H1 (cell line): ENCODE data around the gene VPS13C. TPM values are rescaled to one million over a fixed set of nuclear protein-coding genes. Genes with fewer than 3 reads are reported as not detected.

Experiments used
- CTCF ChIA-PET: fragments of 300-600 bp; sonication (Branson Sonifier 250); formaldehyde crosslinking; loops from one replicate; lab custom pipeline; 2021; ENCODE audit not compliant: partially characterized antibody; lab: Charles Lee
- POLR2A ChIA-PET: fragments of 300-600 bp; sonication (Branson Sonifier 250); formaldehyde crosslinking; loops from one replicate; lab custom pipeline; 2021; ENCODE audit warnings: inconsistent platforms; ENCODE audit not compliant: partially characterized antibody; lab: Charles Lee
- DNase-seq, 2 experiments: peaks; one replicate each; pipeline versions ENCODE4 v3.0.0 to v3.0.0-alpha.2; 2010 to 2022; ENCODE audit warnings: low spot score in 2 of 2, low read depth in 1 of 2, mixed read lengths in 1 of 2
- FAIRE-seq: peaks from 2 replicates; lab custom pipeline; 2011; peaks lifted over from hg19 to GRCh38; lab: Jason Lieb, UNC
- H2AFZ ChIP-seq: 2 replicates; pipeline ENCODE4 v1.8.1; 2012; ENCODE audit warnings: low read length, inconsistent platforms
- H2AK5ac ChIP-seq: 2 replicates; pipeline ENCODE4 v1.6.1; 2013; ENCODE audit warnings: low read depth, low read length
- H2BK120ac ChIP-seq: replicated peaks from 2 replicates; pipeline ENCODE3; 2013; ENCODE audit warnings: low read depth, low read length, inconsistent platforms
- H2BK12ac ChIP-seq: 2 replicates; pipeline ENCODE4 v1.6.1; 2013; ENCODE audit warnings: low read depth, low read length
- H2BK15ac ChIP-seq: 2 replicates; pipeline ENCODE4 v1.6.1; 2013; ENCODE audit warnings: low read length
- H2BK20ac ChIP-seq: 2 replicates; pipeline ENCODE4 v1.6.1; 2013; ENCODE audit warnings: low read length
- H2BK5ac ChIP-seq: 2 replicates; pipeline ENCODE4 v1.6.1; 2013; ENCODE audit warnings: low read depth, low read length
- H3K14ac ChIP-seq: 2 replicates; pipeline ENCODE4 v1.6.1; 2013; ENCODE audit warnings: inconsistent platforms; ENCODE audit not compliant: insufficient read length
- H3K18ac ChIP-seq: 2 replicates; pipeline ENCODE4 v1.6.1; 2013; ENCODE audit warnings: low read length; ENCODE audit errors: extremely low read depth
- H3K23ac ChIP-seq: 2 replicates; pipeline ENCODE4 v1.6.1; 2013; ENCODE audit warnings: inconsistent platforms; ENCODE audit not compliant: insufficient read length
- H3K23me2 ChIP-seq: 2 replicates; pipeline ENCODE4 v1.6.1; 2013; ENCODE audit warnings: low read depth, low read length
- H3K27ac ChIP-seq: 2 replicates; pipeline ENCODE4 v1.6.1; 2011; ENCODE audit warnings: low read depth, low read length, inconsistent platforms
- H3K27me3 ChIP-seq, 4 experiments: replicated peaks in 1 of 4; 1 replicate in 1 of 4; 2 replicates in 3 of 4; pipeline versions ENCODE4 v1.6.1 to v1.8.1; 2011 to 2013; ENCODE audit warnings: low read length in 3 of 4, mild to moderate bottlenecking in 3 of 4, inconsistent platforms in 2 of 4, mixed read lengths in 2 of 4, moderate library complexity in 1 of 4; ENCODE audit not compliant: control insufficient read depth in 3 of 4, insufficient read depth in 3 of 4; ENCODE audit errors: extremely low read depth in 1 of 4
- H3K36me3 ChIP-seq, 4 experiments: 2 replicates each; pipeline versions ENCODE4 v1.6.1 to v1.8.1; 2011 to 2013; ENCODE audit warnings: mild to moderate bottlenecking in 4 of 4, low read length in 3 of 4, moderate library complexity in 2 of 4, control low read depth in 1 of 4, inconsistent platforms in 1 of 4; ENCODE audit not compliant: insufficient read depth in 4 of 4, control insufficient read depth in 2 of 4
- H3K4ac ChIP-seq: replicated peaks from 2 replicates; pipeline ENCODE3; 2013; ENCODE audit warnings: low read length, low read depth, mixed read lengths, inconsistent platforms; ENCODE audit not compliant: insufficient read length
- H3K4me1 ChIP-seq, 4 experiments: replicated peaks in 1 of 4; 1 replicate in 1 of 4; 2 replicates in 3 of 4; pipeline versions ENCODE4 v1.6.1 to v1.8.1; 2011 to 2013; ENCODE audit warnings: low read length in 3 of 4, inconsistent platforms in 2 of 4, mixed read lengths in 1 of 4; ENCODE audit not compliant: insufficient read depth in 4 of 4, control insufficient read depth in 3 of 4
- H3K4me2 ChIP-seq, 2 experiments: 2 replicates each; pipeline versions ENCODE4 v1.6.1 to v1.8.1; 2011 to 2013; ENCODE audit warnings: low read depth in 2 of 2, low read length in 2 of 2, control low read depth in 1 of 2, inconsistent platforms in 1 of 2, mild to moderate bottlenecking in 1 of 2; ENCODE audit not compliant: insufficient read depth in 1 of 2
- H3K4me3 ChIP-seq, 4 experiments: fragments of 200-600, 300-600 bp in 1 of 4; sonication (generic), shearing (Covaris generic), sonication (Bioruptor Twin) in 1 of 4; 2 replicates each; pipeline versions ENCODE4 v1.5.1 to v1.8.1; 2011 to 2016; ENCODE audit warnings: low read length in 4 of 4, low read depth in 3 of 4, control low read depth in 2 of 4, inconsistent platforms in 2 of 4, mild to moderate bottlenecking in 2 of 4, mixed read lengths in 1 of 4, moderate library complexity in 1 of 4; ENCODE audit not compliant: insufficient read depth in 2 of 4; ENCODE audit errors: extremely low read depth in 1 of 4
- H3K56ac ChIP-seq: replicated peaks from 2 replicates; pipeline ENCODE3; 2013; ENCODE audit warnings: low read depth, mild to moderate bottlenecking, mixed read lengths, low read length, inconsistent platforms; ENCODE audit not compliant: insufficient read length
- H3K79me1 ChIP-seq: 2 replicates; pipeline ENCODE4 v1.6.1; 2013; ENCODE audit warnings: low read depth, low read length, control low read depth
- H3K79me2 ChIP-seq, 2 experiments: 2 replicates each; pipeline versions ENCODE4 v1.6.1 to v1.8.1; 2012 to 2013; ENCODE audit warnings: low read length in 2 of 2, mild to moderate bottlenecking in 2 of 2, inconsistent platforms in 1 of 2; ENCODE audit not compliant: insufficient read depth in 2 of 2, control insufficient read depth in 1 of 2
- H3K9ac ChIP-seq, 4 experiments: replicated peaks in 1 of 4; 1 replicate in 1 of 4; 2 replicates in 3 of 4; pipeline versions ENCODE4 v1.6.1 to v1.8.1; 2011 to 2013; ENCODE audit warnings: low read depth in 3 of 4, low read length in 3 of 4, control low read depth in 2 of 4, mild to moderate bottlenecking in 2 of 4, moderate library complexity in 2 of 4, inconsistent platforms in 1 of 4; ENCODE audit errors: extremely low read depth in 1 of 4
- H3K9me3 ChIP-seq, 2 experiments: 2 replicates each; pipeline versions ENCODE4 v1.6.1 to v1.8.1; 2012 to 2013; ENCODE audit warnings: mild to moderate bottlenecking in 2 of 2, moderate library complexity in 2 of 2, control low read depth in 1 of 2, inconsistent platforms in 1 of 2, low read depth in 1 of 2, low read length in 1 of 2, mixed read lengths in 1 of 2; ENCODE audit not compliant: insufficient read depth in 2 of 2
- H4K20me1 ChIP-seq, 2 experiments: replicated peaks in 1 of 2; 2 replicates each; pipeline versions ENCODE3 to v1.8.1; 2011 to 2013; ENCODE audit warnings: inconsistent platforms in 2 of 2, low read length in 2 of 2, mild to moderate bottlenecking in 1 of 2; ENCODE audit not compliant: insufficient read depth in 2 of 2, control insufficient read depth in 1 of 2
- H4K5ac ChIP-seq: 2 replicates; pipeline ENCODE4 v1.6.1; 2013; ENCODE audit warnings: low read length, low read depth, mixed read lengths, inconsistent platforms; ENCODE audit not compliant: insufficient read length
- H4K8ac ChIP-seq: 2 replicates; pipeline ENCODE4 v1.8.0; 2013; ENCODE audit warnings: mild to moderate bottlenecking, moderate library complexity, low read length, inconsistent platforms; ENCODE audit not compliant: insufficient read depth; ENCODE audit errors: extremely low read depth
- H4K91ac ChIP-seq: replicated peaks from 2 replicates; pipeline ENCODE3; 2013; ENCODE audit warnings: low read length, mixed read lengths, inconsistent platforms; ENCODE audit not compliant: insufficient read length
- BCL11A ChIP-seq, 2 experiments: IDR thresholded peaks; one replicate each; pipeline ENCODE4 v1.6.1; 2011; ENCODE audit warnings: low read depth in 2 of 2, low read length in 2 of 2, mild to moderate bottlenecking in 2 of 2
- CBX8 ChIP-seq: fragments of 300-800, 300-1000 bp; sonication (generic); IDR thresholded peaks from 2 replicates; pipeline ENCODE4 v1.7.1; 2016; ENCODE audit warnings: low read depth, low read length, borderline replicate concordance
- POU5F1 ChIP-seq: IDR thresholded peaks from 2 replicates; pipeline ENCODE4 v1.6.1; 2011; ENCODE audit warnings: low read depth, mild to moderate bottlenecking, low read length, moderate library complexity
- RNF2 ChIP-seq: fragments of 200-900, 300-1000 bp; sonication (generic); IDR thresholded peaks from 2 replicates; pipeline ENCODE4 v1.7.1; 2016; ENCODE audit warnings: borderline replicate concordance, low read depth, mild to moderate bottlenecking, antibody characterized with exemption, low read length; ENCODE audit not compliant: poor library complexity, severe bottlenecking; ENCODE audit errors: missing control alignments
- SIX5 ChIP-seq: IDR thresholded peaks from 2 replicates; pipeline ENCODE4 v1.6.1; 2011; ENCODE audit warnings: mild to moderate bottlenecking, low read depth, low read length
- SP1 ChIP-seq: IDR thresholded peaks from 2 replicates; pipeline ENCODE4 v1.6.1; 2011; ENCODE audit warnings: low read depth, low read length
- YY1 ChIP-seq: IDR thresholded peaks from 2 replicates; pipeline ENCODE4 v1.6.1; 2011; ENCODE audit warnings: low read depth, mild to moderate bottlenecking, low read length
- ZNF274 ChIP-seq: IDR thresholded peaks from 2 replicates; pipeline ENCODE4 v1.7.0; 2012; ENCODE audit warnings: low read length, borderline replicate concordance; ENCODE audit errors: extremely low read depth
- WGBS, 2 experiments: shearing (Covaris generic) in 1 of 2; methylation state at CpG; one replicate each; pipeline versions ENCODE4 v1.1.6 to v1.1.7; 2013 to 2015; ENCODE audit warnings: low lambda C conversion rate in 2 of 2, mixed read lengths in 2 of 2, inconsistent platforms in 1 of 2, low coverage in 1 of 2, missing lambda C conversion rate in 1 of 2; ENCODE audit not compliant: insufficient replicate concordance in 2 of 2, insufficient coverage in 1 of 2, insufficient read length in 1 of 2; ENCODE audit errors: extremely low coverage in 1 of 2, missing lambda C conversion rate in 1 of 2; 5-methylcytosine and 5-hydroxymethylcytosine counted together
- polyA plus RNA-seq, 7 experiments: library from polyadenylated mRNA; depleted of rRNA in 3 of 7; stranded (reverse) in 5 of 7; unstranded in 2 of 7; fragments of >200 nt in 5 of 7; fragments of 200-250 nt in 2 of 7; gene quantifications; 1 replicate in 5 of 7; 2 replicates in 1 of 7; 4 replicates in 1 of 7; pipeline versions ENCODE4 v1.2.1 to v1.2.3, GENCODE V29; 2011 to 2013; ENCODE audit warnings: missing spikeins in 2 of 7, mixed read lengths in 2 of 7
- total RNA-seq: library from RNA; stranded (reverse); fragmentation: NEBNext Ultra II Directional; extraction: Animal tissue kit (Norgen Biotek cat#: 25700); gene quantifications from 2 replicates; pipeline ENCODE4 v1.2.1, GENCODE V29; 2021
- TF ChIP-seq, protein P1 (sequence below): IDR thresholded peaks from 2 replicates; pipeline ENCODE4 v1.6.1; 2012; ENCODE audit warnings: inconsistent platforms
- TF ChIP-seq, protein P2 (sequence below), 3 experiments: IDR thresholded peaks; 1 replicate in 2 of 3; 2 replicates in 1 of 3; pipeline versions ENCODE4 v1.5.1 to v1.6.1; 2011; ENCODE audit warnings: low read length in 3 of 3, mild to moderate bottlenecking in 3 of 3, inconsistent platforms in 2 of 3, low read depth in 1 of 3, moderate library complexity in 1 of 3; ENCODE audit not compliant: insufficient read depth in 1 of 3; ENCODE audit errors: control extremely low read depth in 1 of 3
- TF ChIP-seq, protein P3 (sequence below): IDR thresholded peaks from 2 replicates; pipeline ENCODE4 v1.6.1; 2012; ENCODE audit warnings: inconsistent platforms

Gene VPS13C
- total and polyA plus RNA-seq, 2 of the 8 experiments (the other 6 are each of a cell fraction or from before 2014, with no cell fraction given) = 4.8 to 18.8 TPM

DNA sequence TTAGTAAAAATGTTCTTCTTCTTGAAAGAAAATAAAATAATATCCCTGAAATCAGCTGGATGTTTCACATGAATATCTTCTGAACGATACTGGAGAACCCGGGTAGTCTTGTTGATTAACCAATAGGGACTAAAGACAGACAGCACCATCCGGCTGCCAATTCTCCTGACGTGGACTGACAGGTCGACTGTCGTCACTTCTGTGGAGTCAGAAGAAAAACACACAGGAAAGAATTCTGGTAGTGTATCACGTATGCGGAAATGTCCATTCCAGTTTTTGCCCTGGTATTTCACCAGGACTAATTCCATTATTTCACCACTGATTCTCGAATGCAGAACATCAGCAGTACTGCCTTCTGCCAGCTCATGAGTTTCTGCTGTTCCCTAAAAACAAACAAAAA lies 144.6 kb downstream of the VPS13C start:
- Histone ChIP-seq H2BK120ac (no peak overlapping the region), H3K23ac (no peak overlapping the region), H3K36me3 (peaks cover 0 to 6% (median 0%) of the 10 kb centered on the region in 4 experiments; a peak in 1 of 8 replicates), H3K27me3 (no peaks in the 10 kb centered on the region), H3K18ac (no peak overlapping the region), H3K27ac (no peak overlapping the region), H4K5ac (no peak overlapping the region), H3K4me2 (no peak overlapping the region), H2AFZ (no peak overlapping the region), H3K4me3 (no peak overlapping the region), H3K14ac (no peak overlapping the region), H3K4ac (no peak overlapping the region), H4K8ac (no peak overlapping the region), H3K4me1 (no peaks in the 10 kb centered on the region), H3K79me2 (no peaks in the 10 kb centered on the region), H2BK20ac (no peak overlapping the region), H2AK5ac (no peak overlapping the region), H4K20me1 (no peaks in the 10 kb centered on the region), H3K23me2 (no peaks in the 10 kb centered on the region), H3K9ac (no peak overlapping the region), H2BK5ac (no peak overlapping the region), H2BK12ac (no peak overlapping the region), H4K91ac (no peak overlapping the region), H3K79me1 (no peaks in the 10 kb centered on the region), H2BK15ac (no peak overlapping the region), H3K56ac (no peak overlapping the region), H3K9me3 (no peaks in the 10 kb centered on the region)
- ChIA-PET CTCF (no interaction called here), POLR2A (no interaction called here)
- WGBS, 2 experiments = 95% methylated on average over 9 of the region's 9 CpGs; no CpG with 5 or more reads in 1 of the 2 experiments
- no peak for FAIRE-seq
- DNase-seq = no peak
- TF ChIP-seq CBX8 (no peak), RNF2 (no peak), YY1 (no peak), BCL11A (IDR thresholded peaks at IDR 0.05; ENCODE audit: low read depth in 2 of 2, low read length in 2 of 2) (no peak), POU5F1 (no peak), ZNF274 (no peak), SIX5 (no peak), SP1 (no peak)
- TF ChIP-seq, protein P1, sequence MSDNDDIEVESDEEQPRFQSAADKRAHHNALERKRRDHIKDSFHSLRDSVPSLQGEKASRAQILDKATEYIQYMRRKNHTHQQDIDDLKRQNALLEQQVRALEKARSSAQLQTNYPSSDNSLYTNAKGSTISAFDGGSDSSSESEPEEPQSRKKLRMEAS = no peak
- TF ChIP-seq, protein P2, sequence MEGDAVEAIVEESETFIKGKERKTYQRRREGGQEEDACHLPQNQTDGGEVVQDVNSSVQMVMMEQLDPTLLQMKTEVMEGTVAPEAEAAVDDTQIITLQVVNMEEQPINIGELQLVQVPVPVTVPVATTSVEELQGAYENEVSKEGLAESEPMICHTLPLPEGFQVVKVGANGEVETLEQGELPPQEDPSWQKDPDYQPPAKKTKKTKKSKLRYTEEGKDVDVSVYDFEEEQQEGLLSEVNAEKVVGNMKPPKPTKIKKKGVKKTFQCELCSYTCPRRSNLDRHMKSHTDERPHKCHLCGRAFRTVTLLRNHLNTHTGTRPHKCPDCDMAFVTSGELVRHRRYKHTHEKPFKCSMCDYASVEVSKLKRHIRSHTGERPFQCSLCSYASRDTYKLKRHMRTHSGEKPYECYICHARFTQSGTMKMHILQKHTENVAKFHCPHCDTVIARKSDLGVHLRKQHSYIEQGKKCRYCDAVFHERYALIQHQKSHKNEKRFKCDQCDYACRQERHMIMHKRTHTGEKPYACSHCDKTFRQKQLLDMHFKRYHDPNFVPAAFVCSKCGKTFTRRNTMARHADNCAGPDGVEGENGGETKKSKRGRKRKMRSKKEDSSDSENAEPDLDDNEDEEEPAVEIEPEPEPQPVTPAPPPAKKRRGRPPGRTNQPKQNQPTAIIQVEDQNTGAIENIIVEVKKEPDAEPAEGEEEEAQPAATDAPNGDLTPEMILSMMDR (IDR thresholded peaks at IDR 0.05; ENCODE audit: control extremely low read depth in 1 of 3, insufficient read depth in 1 of 3, low read depth in 1 of 3, low read length in 3 of 3) = no peak
- TF ChIP-seq, protein P3, sequence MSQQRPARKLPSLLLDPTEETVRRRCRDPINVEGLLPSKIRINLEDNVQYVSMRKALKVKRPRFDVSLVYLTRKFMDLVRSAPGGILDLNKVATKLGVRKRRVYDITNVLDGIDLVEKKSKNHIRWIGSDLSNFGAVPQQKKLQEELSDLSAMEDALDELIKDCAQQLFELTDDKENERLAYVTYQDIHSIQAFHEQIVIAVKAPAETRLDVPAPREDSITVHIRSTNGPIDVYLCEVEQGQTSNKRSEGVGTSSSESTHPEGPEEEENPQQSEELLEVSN = no peak
